ENCODE results near the gene TMEM145.

DNA sequence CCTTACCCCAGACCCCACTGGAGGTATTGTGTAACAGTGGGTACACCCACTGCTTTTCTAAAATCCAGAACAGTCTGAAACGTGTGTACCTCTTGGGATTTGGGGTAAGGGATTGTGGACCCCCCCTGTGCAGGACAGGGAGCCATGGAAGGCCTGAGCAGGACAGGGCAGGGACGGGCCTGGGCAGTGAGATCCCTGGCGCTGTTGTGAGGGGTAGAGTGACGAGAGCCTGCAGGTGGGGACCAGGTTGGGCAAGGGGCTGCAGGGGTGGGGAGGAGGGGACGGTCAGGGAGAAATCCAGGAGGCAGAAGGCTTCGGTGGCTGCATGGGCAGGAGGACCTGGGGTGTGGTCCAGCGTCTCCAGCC, 48.4 kb downstream of the TMEM145 start:
- TF ChIP-seq PATZ1 (CRISPR knock-in tag; IDR thresholded peaks at IDR 0.05; ENCODE audit: borderline replicate concordance) (no peak), GLIS3 (CRISPR knock-in tag; IDR thresholded peaks at IDR 0.05) (no peak), TOX (CRISPR knock-in tag; IDR thresholded peaks at IDR 0.05; ENCODE audit: borderline replicate concordance) (no peak), RARB (CRISPR knock-in tag; IDR thresholded peaks at IDR 0.05) (no peak), ZC3H10 (CRISPR knock-in tag; IDR thresholded peaks at IDR 0.05) (no peak), ESRRG (CRISPR knock-in tag; IDR thresholded peaks at IDR 0.05) (no peak), ARNTL (CRISPR knock-in tag; IDR thresholded peaks at IDR 0.05; ENCODE audit: borderline replicate concordance, low read depth) (no peak), TCF4 (CRISPR knock-in tag; IDR thresholded peaks at IDR 0.05; ENCODE audit: borderline replicate concordance) (no peak), CSDC2 (CRISPR knock-in tag; IDR thresholded peaks at IDR 0.05) (no peak)
- TF ChIP-seq, protein P1, sequence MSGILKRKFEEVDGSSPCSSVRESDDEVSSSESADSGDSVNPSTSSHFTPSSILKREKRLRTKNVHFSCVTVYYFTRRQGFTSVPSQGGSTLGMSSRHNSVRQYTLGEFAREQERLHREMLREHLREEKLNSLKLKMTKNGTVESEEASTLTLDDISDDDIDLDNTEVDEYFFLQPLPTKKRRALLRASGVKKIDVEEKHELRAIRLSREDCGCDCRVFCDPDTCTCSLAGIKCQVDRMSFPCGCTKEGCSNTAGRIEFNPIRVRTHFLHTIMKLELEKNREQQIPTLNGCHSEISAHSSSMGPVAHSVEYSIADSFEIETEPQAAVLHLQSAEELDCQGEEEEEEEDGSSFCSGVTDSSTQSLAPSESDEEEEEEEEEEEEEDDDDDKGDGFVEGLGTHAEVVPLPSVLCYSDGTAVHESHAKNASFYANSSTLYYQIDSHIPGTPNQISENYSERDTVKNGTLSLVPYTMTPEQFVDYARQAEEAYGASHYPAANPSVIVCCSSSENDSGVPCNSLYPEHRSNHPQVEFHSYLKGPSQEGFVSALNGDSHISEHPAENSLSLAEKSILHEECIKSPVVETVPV (CRISPR knock-in tag; IDR thresholded peaks at IDR 0.05): no peak
